HG03095 (cell line): Measurements from ENCODE around the gene ODAD4.
"Not testable (repeated sequence)": the region's sequence is repeated elsewhere in the genome, so short reads cannot be mapped to it uniquely, and the experiment has no call there.

ENCODE experiments used
- ATAC-seq: cut with Tn5 transposase; IDR thresholded peaks from one replicate; pipeline ENCODE4 v1.9.1; 2021; ENCODE audit warnings: moderate library complexity; ENCODE audit not compliant: unreplicated experiment

The ODAD4 gene

DNA sequence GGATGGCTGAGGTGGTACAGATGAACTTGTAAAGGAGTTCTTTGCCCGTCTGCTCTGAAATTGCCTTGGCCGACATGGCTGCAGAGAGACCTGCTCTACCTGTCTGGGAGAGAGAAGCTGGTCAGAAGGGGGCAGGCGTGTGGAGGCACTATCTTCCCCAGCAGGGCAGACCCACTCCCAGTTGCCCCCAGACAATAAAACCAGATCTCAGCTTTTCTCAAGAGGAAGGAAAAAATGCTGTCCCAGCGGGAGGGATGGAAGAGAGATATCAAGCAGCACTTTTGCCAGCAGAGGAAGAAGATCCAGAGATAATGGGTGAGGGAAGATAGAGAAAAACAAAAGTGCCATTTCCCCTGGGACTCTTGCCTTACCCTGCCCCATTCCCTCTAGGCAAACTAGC is 16.6 kb upstream of the ODAD4 start:
- ATAC-seq: no peak

DNA sequence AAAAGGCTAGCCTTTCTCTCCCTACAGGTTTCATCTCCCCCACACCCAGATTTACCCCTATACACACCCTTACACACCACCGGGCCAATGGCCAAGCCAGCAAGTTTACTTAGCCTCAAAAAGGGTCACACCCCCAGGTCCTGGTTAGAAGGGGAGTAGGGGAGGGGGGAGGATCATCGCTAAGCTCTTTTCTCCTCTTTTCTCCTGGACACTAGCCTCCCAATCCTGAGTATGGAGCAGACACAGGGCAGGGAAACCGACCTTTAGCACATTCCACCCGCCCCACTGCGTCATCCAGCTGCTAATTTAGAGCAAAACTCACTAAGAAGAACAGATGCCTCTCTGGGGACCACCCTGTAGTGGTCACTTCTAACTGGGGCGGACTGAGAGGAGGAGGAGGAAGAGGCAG is 16.1 kb upstream of the ODAD4 start:
- ATAC-seq: no peak

DNA sequence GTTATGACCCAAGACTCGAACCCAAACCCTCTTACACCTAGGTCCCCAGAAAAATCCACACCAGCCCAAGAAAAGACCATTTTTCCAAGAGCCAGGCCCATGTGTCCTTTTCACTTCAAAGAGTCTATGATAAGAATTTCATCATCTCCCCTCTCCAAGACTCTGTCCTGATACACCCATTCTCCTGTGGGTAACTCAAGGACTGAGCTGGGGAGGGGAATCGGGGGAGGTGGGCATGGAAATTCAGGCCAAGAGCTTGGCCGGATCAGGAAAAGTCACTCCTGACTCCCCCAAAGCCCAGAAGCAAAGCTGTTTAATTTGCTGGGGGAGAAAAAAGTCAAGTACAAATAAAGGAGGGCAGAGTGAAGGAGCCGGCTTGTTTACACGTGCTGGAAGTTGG is 15.4 kb upstream of the ODAD4 start:
- no peak for ATAC-seq

DNA sequence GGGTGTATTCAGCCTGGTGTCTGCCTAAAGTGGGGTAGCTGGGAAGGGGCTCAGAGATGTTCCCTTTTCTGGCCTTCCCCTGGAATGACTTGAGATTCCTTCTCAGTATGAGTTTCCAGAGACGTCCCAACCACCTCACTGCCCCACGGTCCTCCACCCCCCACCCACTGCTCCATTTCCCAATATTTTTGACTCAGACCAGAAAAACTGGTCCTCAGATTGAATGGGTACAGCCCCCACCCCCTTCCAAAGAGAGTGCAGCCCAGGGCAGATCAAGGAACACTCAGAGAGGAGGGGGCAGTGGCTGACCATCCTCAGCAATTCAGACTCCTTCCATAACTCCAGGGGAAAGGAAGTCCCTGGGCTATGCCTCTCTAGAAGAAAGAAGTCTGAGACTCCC is 14.9 kb upstream of the ODAD4 start:
- no peak for ATAC-seq

DNA sequence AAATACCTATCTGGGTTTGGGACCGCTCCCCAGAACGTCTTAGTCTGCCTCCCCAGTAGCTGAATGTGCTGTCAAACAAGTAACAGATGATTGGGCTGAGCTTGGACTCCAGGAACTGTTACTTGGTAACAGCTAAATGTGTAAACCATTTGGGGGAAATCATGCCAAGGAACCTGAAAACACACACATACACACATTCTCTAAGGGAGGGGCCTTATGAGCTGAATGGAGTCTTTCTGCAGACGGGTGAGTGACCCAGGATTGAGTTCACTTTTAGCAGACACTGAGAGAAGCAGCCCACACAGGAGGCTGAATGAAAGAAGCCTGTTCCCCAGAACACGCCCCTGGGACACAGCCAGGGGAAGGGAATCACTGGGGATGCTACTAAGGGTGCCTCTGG is 13.2 kb upstream of the ODAD4 start:
- ATAC-seq: no peak

DNA sequence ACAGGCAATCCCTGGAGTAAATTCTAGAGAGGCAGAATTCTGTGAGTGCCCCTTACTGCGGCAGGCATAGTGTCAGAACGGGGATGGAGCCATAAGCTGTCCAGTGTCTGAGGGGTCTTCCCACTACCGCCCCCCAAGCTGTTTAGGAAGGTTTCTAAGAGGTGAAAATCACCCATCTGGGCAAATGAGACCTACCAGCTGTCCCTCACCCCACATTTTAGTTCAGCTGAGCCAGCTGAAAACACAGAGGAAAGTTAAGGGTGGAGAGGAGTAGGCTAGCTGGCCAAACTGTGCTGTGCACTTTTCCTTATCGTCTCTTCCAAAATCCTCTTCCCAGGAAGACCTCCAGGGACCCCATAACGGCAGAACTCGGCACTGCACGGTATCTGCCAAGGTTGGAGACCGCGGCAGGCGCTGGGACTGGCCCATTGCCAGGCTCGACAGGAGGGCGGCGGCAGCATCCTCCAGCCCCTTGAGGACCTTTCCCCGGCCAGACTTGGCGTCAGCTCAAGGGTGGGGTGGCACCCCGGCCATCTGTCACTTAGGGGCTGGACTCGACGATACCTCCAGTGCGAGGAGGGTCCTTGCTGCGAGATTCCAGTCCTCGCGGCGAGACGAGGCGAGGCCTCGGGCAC is 12.6 kb upstream of the ODAD4 start:
- ATAC-seq: no peak

DNA sequence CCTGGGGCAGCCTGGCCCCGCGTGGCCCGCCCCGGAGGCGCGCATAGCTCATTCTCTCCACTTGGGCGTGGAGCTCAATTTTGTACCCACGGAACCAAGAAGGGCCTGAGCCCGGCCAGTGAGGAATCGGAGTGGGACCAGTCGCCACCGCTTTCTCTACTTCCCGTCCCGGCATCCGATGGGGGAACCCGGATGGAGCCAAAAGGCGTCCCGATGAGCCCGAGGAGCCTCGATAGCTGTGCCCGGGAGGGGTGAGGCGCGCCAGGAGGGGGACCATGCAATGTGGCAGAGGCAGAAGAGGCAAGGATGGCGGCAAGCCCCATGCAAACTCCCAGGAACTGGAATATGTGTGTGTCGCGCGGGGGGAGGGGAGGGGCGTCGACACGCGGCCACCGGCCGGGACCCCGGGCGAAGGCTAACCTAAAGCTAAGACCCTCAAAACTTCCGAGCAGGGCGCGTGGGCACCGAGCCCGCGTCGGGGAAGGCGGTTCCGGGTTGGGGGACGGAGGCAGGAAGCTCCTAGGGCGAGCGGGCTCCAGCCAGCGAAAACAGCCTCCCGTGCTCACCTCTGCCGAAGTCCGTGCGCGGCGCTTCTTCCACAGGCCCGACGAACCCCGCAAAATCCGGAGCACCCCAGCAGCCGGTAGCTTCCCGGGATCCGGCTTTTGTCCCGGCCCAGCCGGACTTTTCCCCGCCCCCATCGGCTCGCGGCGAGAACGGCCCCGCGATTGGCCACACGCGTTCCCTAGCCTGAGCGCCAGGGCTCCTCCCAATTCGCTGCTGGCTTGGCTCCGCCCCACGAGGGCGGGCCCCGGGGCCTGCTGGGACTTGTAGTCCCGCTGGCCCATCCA is 11.9 kb upstream of the ODAD4 start, which contains the start of gene ACLY:
ACLY (minus strand) TSS at position 638 of the 851 bp plus-strand sequence. CDS start 5,078 bp downstream, outside the sequence.
- peak; percentile 85 for ATAC-seq

DNA sequence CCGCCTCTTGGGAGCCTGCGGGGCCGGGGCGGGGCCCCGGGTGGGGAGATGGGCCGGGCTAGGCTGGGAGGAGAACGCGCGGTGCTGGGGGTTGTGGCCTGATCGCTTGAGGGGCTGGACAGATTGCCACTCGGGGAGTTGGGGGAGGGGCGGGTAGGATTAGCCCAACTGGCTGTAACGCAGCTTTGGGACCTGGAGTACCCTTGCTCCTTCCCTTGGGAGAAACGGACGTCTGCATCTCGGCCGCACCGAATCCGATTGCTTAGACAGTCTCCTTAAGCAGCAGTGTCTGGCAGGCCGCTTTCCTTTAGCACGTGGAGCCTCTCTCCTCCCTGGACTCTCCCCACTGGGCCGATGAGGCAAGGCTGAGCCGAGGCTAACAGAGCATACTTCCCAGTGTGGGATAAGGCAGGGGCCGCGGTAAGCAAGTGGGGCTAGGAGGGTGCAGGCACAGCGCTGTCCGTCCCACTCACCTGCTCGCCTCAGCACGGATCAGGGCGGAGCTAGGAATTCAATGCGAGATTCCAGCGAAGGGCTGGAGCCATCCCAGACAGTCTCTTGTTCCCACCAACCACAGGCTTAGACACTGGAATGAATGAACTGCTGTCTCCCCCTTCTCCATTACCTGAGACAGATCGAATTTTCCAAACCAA is 11.1 kb upstream of the ODAD4 start:
- ATAC-seq: no peak

DNA sequence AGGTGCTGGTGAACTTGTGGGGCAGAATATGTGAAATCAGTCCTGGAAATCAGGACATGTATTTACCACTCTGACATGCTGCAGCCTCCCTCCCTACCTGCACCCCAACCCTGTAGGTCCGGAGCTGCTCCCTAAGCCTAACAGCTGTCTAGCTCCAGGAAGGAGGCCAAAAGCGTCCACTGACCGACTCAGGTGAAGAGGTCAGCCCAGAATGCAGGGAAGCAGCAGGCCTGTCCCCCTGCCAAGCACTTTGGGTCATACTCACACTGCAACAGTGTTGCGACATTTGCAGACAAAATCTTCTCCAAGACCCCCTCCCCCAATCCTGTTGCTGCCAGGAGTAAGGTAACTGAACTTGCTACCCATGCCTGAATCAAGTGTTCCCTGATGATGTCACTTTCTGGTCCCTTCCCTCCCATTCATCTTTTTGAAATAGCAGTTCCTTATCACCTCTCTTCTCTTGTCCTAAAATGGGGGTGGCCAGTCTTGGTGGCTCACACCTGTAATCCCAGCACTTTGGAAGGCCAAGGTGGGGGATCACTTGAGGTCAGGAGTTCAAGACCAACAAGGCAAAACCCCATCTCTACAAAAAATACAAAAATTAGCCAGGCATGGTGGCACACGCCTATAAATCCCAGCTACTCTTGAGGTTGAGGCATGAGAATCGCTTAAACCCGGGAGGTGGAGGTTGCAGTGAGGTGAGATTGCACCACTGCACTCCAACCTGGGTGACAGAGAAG is 10.4 kb upstream of the ODAD4 start:
- ATAC-seq: no peak

DNA sequence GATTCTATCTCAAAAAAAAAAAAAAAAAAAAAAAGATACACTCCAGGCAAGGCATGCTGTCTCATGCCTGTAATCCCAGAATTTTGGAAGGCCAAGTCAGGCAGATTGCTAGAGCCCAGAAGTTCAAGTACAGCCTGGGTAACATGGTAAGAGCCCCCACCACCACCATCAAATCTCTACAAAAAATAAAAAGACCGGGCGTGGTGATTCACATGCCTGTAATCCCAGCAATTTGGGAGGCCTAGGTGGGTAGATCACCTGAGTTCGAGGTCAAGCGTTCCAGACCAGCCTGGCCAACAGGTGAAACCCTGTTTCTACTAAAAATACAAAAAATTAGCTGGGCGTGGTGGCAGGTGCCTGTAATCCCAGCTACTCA is 9.8 kb upstream of the ODAD4 start:
- ATAC-seq: no peak

DNA sequence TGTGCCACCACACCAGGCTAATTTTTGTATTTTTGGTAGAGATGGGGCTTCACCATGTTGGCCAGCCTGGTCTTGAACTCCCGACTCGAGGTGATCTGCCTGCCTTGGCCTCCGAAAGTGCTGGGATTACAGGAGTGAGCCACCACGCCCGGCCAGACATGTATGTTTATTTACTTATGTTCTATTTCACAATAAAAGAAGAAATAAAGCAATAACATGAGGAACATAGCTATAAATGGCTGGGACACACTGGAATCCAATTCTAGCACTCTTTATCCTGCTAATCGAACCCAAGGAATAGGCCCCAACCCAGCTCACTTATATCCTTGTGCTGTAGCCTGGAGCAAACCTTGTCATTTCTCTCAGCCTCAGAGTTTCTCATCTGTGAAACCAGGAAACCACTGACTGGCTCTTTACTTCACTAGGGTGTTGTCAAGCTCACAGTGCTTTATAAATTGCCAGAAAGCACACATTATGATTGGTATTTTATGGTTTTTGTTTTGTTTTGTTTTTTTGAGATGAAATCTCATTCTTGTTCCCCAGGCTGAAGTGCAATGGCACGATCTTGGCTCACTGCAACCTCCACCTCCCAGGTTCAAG is 4.3 kb upstream of the ODAD4 start:
- ATAC-seq: no peak

DNA sequence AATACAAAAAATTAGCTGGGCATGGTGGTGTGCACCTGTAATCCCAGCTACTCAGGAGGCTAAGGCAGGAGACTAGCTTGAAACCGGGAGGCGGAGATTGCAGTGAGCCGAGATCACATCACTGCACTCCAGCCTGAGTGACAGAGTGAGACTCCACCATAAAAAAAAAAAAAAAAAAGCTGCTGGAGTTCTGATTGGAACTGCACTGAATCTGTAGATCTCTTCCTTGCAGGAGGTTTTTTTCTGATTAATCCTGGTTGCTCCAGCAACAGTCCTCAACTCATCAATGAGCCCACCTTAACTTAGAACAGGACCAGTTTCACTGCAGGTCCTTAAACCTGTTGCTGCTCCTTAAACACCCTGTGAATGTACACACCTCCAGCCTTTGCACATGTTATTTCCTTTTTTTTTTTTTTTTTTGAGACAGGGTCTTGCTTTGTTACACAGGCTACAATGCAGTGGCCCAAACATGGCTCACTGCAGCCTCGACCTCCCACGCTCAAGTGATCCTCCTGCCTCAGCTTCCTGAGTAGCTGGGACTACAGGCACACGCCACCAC is 1.6 kb upstream of the ODAD4 start:
- ATAC-seq: no peak

DNA sequence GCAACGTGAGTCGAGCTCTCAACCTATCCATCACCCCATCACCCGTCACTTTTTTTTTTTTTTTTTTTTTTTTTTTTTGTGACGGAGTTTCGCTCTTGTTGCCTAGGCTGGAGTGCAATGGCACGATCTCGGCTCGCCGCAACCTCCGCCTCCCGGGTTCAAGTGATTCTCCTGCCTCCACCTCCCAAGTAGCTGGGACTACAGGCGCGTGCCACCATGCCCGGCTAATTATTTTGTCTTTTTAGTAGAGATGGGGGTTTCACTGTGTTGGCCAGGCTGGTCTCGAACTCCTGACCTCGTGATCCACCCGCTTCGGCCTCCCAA is 378 bp downstream of the ODAD4 start:
- not testable (repeated sequence) for ATAC-seq

DNA sequence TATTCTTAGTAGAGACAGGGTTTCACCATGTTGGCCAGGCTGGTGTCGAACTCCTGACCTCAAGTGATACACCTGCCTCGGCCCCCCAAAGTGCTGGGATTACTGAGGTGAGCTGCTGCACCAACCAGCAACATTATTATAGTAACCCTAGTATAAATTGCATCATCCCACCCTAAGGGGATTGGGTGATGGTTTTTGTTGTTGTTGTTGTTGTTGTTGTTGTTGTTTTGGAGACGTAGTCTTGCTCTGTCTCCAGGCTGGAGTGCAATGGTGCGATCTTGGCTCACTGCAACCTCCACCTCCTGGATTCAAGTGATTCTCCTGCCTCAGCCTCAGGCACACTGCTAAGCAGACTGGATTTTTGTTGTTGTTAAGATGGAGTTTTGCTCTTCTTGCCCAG is 1.3 kb downstream of the ODAD4 start:
- ATAC-seq: not testable (repeated sequence)

DNA sequence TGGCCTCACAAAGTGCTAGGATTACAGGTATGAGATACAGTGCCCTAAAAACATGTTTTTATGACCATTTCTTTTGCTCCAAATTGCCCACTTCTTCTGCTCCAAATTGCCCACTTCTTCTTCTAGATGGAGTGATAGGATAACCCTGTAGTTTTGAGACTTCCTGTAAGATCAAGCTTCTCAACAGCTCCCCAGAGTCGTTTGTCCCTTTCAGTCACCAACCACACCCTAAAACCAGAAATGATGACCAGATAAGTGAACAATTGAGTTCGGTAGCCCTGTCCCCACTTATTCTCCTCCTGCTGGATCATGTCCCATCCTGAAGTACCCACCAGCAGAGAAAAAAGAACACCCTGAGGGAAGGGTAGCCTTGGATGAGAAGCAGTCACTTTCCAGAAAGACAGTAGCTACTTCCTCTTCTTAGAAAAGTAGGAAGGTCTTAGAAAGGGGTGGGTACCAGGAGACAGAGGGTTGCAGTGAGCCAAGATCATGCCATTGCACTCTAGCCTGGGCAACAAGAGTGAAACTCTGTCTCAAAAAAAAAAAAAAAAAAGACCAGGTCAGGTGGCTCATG is 2.5 kb downstream of the ODAD4 start:
- ATAC-seq: no peak

DNA sequence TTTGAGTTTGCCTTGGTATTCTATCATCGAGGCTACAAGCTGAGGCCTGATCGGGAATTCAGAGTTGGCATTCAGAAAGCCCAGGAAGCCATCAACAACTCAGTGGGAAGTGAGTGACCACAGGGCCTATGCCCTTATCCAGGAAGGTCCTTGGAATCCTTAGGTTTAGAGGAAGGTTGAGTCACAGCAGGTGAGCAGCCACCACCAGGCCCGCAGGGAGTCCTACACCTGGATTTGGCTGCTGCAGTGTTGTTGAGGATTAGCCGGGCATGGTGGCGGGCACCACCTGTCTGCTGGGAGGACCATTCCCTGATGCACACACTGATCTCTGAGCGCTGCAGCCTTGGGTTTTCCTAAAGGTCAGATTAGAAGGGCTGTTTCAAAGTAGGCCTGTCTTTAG is 5.2 kb downstream of the ODAD4 start:
- no peak for ATAC-seq

DNA sequence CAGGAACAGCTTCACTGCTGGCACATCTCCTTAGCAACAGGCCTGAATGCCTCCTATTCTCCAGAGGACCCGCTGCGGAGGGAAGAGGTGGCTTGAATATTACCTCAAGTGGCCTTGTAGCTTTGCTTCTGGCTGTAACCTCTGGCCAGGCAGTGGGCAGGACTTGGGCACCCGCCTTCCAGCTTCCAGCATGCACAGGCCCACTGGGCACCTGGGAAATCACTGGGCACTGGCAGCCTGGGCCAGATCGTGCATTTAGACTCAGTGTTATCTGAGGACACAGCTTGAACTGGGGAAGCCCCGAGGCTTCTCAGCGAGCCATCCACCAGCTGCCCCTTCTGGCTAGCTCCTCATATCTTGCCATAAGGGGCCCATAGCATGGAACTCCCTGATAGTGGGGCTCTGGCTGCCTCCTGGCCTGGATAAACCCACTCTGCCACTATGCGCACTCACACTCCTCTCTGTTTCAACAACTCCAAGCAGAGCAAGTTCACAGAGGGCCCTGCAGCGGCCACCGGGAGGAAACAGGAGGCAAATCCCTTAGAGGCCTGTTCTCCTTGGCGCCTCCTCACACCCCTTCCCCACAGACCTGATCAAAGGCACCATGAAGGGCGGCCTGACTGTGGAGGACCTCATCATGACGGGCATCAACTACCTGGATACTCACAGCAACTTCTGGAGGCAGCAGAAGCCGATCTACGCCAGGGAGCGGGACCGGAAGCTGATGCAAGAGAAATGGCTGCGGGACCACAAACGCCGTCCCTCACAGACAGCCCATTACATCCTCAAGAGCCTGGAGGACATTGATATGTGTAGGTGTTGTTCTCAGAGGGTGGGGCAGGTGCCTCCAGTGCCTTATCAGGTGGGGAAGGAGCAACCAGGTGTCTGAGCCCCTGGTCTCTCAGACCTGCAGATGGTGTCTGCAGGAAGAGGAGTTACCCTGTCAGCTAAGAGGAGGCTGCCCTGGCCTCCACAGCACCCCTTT is 7.8 kb downstream of the ODAD4 start:
- ATAC-seq: no peak

DNA sequence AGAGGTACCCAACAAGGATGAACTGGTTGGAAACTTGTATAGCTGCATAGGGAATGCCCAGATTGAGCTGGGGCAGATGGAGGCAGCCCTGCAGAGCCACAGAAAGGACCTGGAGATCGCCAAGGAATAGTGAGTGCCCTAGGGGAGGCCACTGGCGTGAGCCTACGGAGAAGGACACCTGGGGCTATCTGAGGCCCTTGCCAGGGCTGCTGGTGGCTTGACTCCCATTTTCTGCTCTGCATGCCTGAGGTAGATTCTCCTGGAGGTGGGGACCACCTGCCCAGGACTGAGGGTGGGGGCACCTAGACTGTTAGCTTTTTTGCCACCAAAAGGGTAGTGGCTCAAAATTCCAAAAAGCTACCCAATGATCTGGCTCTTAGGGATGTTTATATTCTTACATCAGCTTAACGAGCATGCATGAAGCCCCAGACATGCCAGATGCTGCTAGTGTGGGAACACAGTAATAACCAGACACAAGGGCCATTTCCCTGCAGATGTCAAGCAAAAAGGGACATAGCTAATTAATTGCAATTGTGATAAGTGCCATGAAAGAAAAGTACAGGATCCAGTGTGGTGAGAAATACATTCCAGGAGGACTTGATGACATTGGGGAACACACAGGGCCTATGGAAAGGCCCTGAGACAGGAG is 8.8 kb downstream of the ODAD4 start:
- ATAC-seq: no peak

DNA sequence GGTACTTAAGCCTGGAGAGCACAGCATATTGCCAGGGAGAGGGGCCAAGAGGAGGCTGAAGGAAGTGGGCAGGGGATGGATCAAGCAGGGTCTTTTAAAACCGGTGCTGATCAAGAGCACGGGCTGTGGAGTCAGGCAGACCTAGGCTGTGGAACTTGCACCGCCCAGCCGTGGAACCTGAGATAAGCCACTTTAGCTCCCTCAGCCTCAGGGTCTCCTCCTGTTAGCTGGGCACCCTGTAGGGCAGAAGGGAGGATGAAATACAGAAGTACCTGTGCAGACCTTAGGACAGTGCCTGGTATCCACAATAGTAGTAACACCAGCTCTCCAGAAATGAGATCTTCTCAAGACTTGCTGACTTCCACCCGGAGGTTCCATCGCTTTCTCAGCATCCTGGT is 9.3 kb downstream of the ODAD4 start:
- no peak for ATAC-seq
